Endothelial cell of umbilical vein (primary cell): ENCODE results near the gene EFHD2. TPM values are rescaled to one million over a fixed set of nuclear protein-coding genes. Genes with fewer than 3 reads are reported as not detected.

Experiments used
- BruUV-seq: library from RNA; stranded (reverse); fragments of 400-500 nt; replicated peaks from 2 replicates; lab custom pipeline; 2021; lab: Mats Ljungman, UMichigan
- CTCF ChIA-PET: fragments of 300-600, 350-600 bp; sonication (Branson Sonifier 250); formaldehyde crosslinking; loops from one replicate; lab custom pipeline; 2021; ENCODE audit warnings: antibody characterized with exemption, inconsistent platforms; lab: Charles Lee
- POLR2A ChIA-PET: fragments of 300-600, 350-600 bp; sonication (Branson Sonifier 250); formaldehyde crosslinking; loops from one replicate; lab custom pipeline; 2021; ENCODE audit warnings: antibody characterized with exemption, inconsistent platforms; lab: Charles Lee
- DNase-seq: peaks from one replicate; pipeline ENCODE4 v3.0.0-alpha.2; 2011; ENCODE audit warnings: low read depth, low spot score
- FAIRE-seq: peaks from 2 replicates; lab custom pipeline; 2011; peaks lifted over from hg19 to GRCh38; lab: Jason Lieb, UNC
- H2AFZ ChIP-seq: 2 replicates; pipeline ENCODE4 v1.6.0; 2012; ENCODE audit warnings: low read depth, low read length, control low read depth, inconsistent platforms
- H3K27ac ChIP-seq: 2 replicates; pipeline ENCODE4 v1.5.1; 2011; ENCODE audit warnings: low read depth, mild to moderate bottlenecking, control low read depth, low read length, moderate library complexity; ENCODE audit not compliant: insufficient read depth
- H3K27me3 ChIP-seq, 2 experiments: 2 replicates each; pipeline versions ENCODE4 v1.6.0 to v1.6.1; 2011; ENCODE audit warnings: low read length in 2 of 2, mixed read lengths in 1 of 2; ENCODE audit not compliant: control insufficient read depth in 2 of 2, insufficient read depth in 2 of 2
- H3K36me3 ChIP-seq, 2 experiments: 2 replicates in 1 of 2; 3 replicates in 1 of 2; pipeline ENCODE4 v1.5.1; 2011; ENCODE audit warnings: low read length in 2 of 2, mild to moderate bottlenecking in 1 of 2, moderate library complexity in 1 of 2; ENCODE audit not compliant: control insufficient read depth in 2 of 2, insufficient read depth in 2 of 2; ENCODE audit errors: extremely low read depth in 1 of 2
- H3K4me1 ChIP-seq: 3 replicates; pipeline ENCODE4 v1.5.1; 2011; ENCODE audit warnings: mild to moderate bottlenecking, low read length; ENCODE audit not compliant: control insufficient read depth, insufficient read depth; ENCODE audit errors: extremely low read depth
- H3K4me2 ChIP-seq: 2 replicates; pipeline ENCODE4 v1.6.1; 2011; ENCODE audit warnings: low read length, control low read depth, mixed read lengths; ENCODE audit not compliant: insufficient read depth
- H3K4me3 ChIP-seq, 3 experiments: fragments of 200-600 bp in 1 of 3; sonication (generic), shearing (Covaris generic) in 1 of 3; replicated peaks in 1 of 3; 2 replicates each; pipeline ENCODE4 v1.5.1; 2011 to 2016; ENCODE audit warnings: control low read depth in 3 of 3, low read length in 3 of 3, mild to moderate bottlenecking in 2 of 3, inconsistent platforms in 1 of 3, low read depth in 1 of 3, moderate library complexity in 1 of 3; ENCODE audit not compliant: insufficient read depth in 1 of 3
- H3K79me2 ChIP-seq: 2 replicates; pipeline ENCODE4 v1.6.0; 2012; ENCODE audit warnings: low read length, inconsistent platforms; ENCODE audit not compliant: control insufficient read depth, insufficient read depth
- H3K9ac ChIP-seq: replicated peaks from 2 replicates; pipeline ENCODE3; 2011; ENCODE audit warnings: low read length, control low read depth; ENCODE audit not compliant: insufficient read depth; ENCODE audit errors: extremely low read depth
- H3K9me1 ChIP-seq: replicated peaks from 3 replicates; pipeline ENCODE4 v1.6.0; 2011; ENCODE audit warnings: mild to moderate bottlenecking, low read length; ENCODE audit not compliant: control insufficient read depth, insufficient read depth; ENCODE audit errors: extremely low read depth
- H3K9me3 ChIP-seq: replicated peaks from 2 replicates; pipeline ENCODE4 v1.5.1; 2012; ENCODE audit warnings: low read length, inconsistent platforms; ENCODE audit not compliant: control insufficient read depth, insufficient read depth
- H4K20me1 ChIP-seq: replicated peaks from 2 replicates; pipeline ENCODE3; 2011; ENCODE audit warnings: mild to moderate bottlenecking, low read length; ENCODE audit not compliant: control insufficient read depth, insufficient read depth; ENCODE audit errors: extremely low read depth
- EZH2 ChIP-seq: IDR thresholded peaks from 2 replicates; pipeline ENCODE4 v1.6.1; 2012; ENCODE audit warnings: borderline replicate concordance, low read depth, mild to moderate bottlenecking, moderate library complexity, low read length, inconsistent platforms; ENCODE audit not compliant: severe bottlenecking
- FOS ChIP-seq: IDR thresholded peaks from 2 replicates; pipeline ENCODE4 v1.6.1; 2011; ENCODE audit warnings: mild to moderate bottlenecking, low read length, moderate library complexity, borderline replicate concordance; ENCODE audit not compliant: insufficient read depth
- GATA2 ChIP-seq: IDR thresholded peaks from 2 replicates; pipeline ENCODE4 v1.7.0; 2011; ENCODE audit warnings: low read depth, mild to moderate bottlenecking, moderate library complexity, mixed read lengths, low read length; ENCODE audit not compliant: insufficient read length, insufficient read depth
- JUN ChIP-seq: IDR thresholded peaks from 2 replicates; pipeline ENCODE4 v1.6.1; 2011; ENCODE audit warnings: borderline replicate concordance, low read depth; ENCODE audit not compliant: insufficient read length, insufficient read depth
- MYC ChIP-seq: IDR thresholded peaks from one replicate; pipeline ENCODE4 v1.6.1; 2011; ENCODE audit warnings: mild to moderate bottlenecking, low read depth, low read length
- POLR2A ChIP-seq: IDR thresholded peaks from 2 replicates; pipeline ENCODE4 v1.6.1; 2012; ENCODE audit warnings: low read depth, mild to moderate bottlenecking, control low read depth, low read length
- POLR2AphosphoS5 ChIP-seq: IDR thresholded peaks from 2 replicates; pipeline ENCODE4 v1.6.1; 2012; ENCODE audit warnings: low read depth, mild to moderate bottlenecking, control low read depth, low read length, moderate library complexity; ENCODE audit not compliant: insufficient read depth
- dilution Hi-C: fragments of 300-500 bp; cut with MboI; formaldehyde crosslinking; loops from one replicate; pipeline ENCODE4 v1.15.0; 2019; ENCODE audit warnings: low sequenced_read_pairs; ENCODE audit not compliant: extremely low pct_ligation_motif_present
- intact Hi-C: fragments of 100-400 bp; cut with micrococcal nuclease; formaldehyde crosslinking; loops from one replicate; pipeline ENCODE4 v1.10.0; 2022
- polyA plus RNA-seq, 4 experiments: library from polyadenylated mRNA; depleted of rRNA in 3 of 4; stranded (reverse) in 3 of 4; unstranded in 1 of 4; fragments of >200 nt; gene quantifications; 2 replicates each; pipeline versions ENCODE4 v1.2.1 to v1.2.3, GENCODE V29; 2011 to 2012; ENCODE audit warnings: missing spikeins in 1 of 4
- total RNA-seq: library from RNA; stranded (reverse); gene quantifications from 2 replicates; pipeline ENCODE4 v1.2.3, GENCODE V29; 2021
- TF ChIP-seq, protein P1 (sequence below), 2 donors: IDR thresholded peaks; 1 replicate in 1 of 2; 2 replicates in 1 of 2; pipeline ENCODE4 v1.5.1; 2011; ENCODE audit warnings: low read length in 2 of 2, mild to moderate bottlenecking in 2 of 2, moderate library complexity in 2 of 2, control low read depth in 1 of 2, inconsistent platforms in 1 of 2, low read depth in 1 of 2; ENCODE audit not compliant: insufficient read depth in 1 of 2; ENCODE audit errors: extremely low read depth in 1 of 2
- TF ChIP-seq, protein P2 (sequence below): IDR thresholded peaks from 2 replicates; pipeline ENCODE4 v1.6.1; 2011; ENCODE audit not compliant: insufficient read depth, insufficient read length

EFHD2 gene
- total and polyA plus RNA-seq, 2 donors (not counting 3 experiments of a cell fraction or from before 2014, with no cell fraction given) = 50.2 to 73.5 TPM

DNA sequence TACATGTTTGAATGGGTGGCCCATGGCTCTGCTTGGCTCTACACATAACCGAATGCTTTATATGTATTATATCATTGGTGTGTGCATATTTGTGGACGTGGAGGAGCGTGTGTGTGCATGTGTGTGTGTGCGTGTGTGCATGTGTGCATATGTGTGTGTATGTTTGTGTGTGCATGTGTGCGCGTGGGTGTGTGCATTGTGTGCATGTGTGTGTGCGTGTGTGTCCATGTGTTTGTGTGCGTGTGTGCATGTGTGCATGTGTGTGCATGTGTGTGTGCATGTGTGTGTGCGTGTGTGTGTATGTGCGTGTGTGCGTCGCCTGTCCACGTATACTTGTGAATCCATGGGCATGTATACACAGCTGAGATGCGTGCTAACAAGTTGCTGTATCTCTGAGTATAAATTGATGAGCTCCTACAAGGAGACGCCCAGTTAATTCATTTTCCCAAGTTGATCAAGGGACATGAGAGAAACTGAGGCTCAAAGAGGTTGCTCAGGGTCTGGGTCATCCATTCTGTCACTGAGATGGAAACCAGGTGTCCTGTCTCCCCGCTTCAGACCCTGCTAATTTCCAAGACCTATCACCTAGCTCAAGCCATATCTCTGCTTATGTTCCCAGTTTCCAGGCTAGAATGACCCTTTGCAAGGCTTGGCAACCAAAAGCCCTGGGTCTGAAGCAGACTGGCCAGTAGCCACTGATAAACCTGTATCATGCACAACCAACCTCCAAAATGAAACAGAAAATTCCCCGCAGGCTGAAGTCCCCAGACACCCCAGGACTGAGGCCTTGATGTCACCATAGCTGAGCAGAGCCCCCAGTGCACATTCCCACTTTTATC is 25.8 kb downstream of the EFHD2 start:
- H3K27me3 ChIP-seq = no peaks in the 10 kb centered on the region
- DNase-seq (no peak), FAIRE-seq (no peak)
- no peak overlapping the region for H3K27ac ChIP-seq
- dilution Hi-C loops (no loop called here), intact Hi-C loops (no loop called here)
- H3K79me2 ChIP-seq = no peaks in the 10 kb centered on the region
- H3K9ac ChIP-seq = no peak overlapping the region
- POLR2A ChIA-PET = no interaction called here
- H3K9me3 ChIP-seq = no peaks in the 10 kb centered on the region
- no peak overlapping the region for H3K4me2 ChIP-seq
- no peak overlapping the region for H2AFZ ChIP-seq
- H3K9me1 ChIP-seq = no peaks in the 10 kb centered on the region
- H3K4me3 ChIP-seq = no peak overlapping the region
- no peak for TF ChIP-seq GATA2
- TF ChIP-seq POLR2A = peak; percentile 48
- no peaks in the 10 kb centered on the region for H3K36me3 ChIP-seq
- no TSS peak for BruUV-seq
- no peaks in the 10 kb centered on the region for H3K4me1 ChIP-seq
- CTCF ChIA-PET = interaction anchor here (1.7 to 13.1 kb wide), 2 partner anchors 98 to 112 kb away, joined by 4 to 332 read pairs; no protein-coding TSS in a partner anchor
- no peaks in the 10 kb centered on the region for H4K20me1 ChIP-seq

DNA sequence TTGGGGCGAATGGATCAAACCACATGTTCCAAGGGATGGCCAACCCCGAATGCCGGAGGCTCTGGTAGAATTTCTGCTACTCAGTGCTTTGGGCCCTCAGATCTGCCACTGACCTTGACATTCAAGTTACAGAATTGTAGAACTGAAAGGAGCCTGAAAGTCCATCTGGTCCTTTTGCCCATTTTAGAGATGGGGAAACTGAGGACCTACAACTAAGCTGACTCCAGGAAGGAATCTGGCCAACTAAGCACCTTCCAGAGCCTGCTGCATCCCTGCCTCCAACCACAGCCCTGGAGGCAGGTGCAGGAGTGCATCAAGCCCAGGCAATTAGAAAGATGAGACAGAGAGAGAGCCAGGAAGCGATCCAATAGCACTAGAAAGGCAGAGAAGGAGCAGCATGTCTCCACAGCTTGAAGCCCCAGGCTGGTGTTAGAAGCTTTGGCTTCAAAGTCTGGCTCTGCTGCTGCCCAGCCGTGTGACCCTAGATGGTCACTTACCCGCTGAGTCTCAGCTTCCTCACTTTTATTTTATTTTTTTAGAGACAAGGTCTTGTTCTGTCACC is 27.3 kb downstream of the EFHD2 start:
- Histone ChIP-seq H3K4me2 (no peak overlapping the region), H3K9ac (no peak overlapping the region), H3K4me1 (no peaks in the 10 kb centered on the region), H3K4me3 (no peak overlapping the region), H3K27ac (no peak overlapping the region), H3K27me3 (no peaks in the 10 kb centered on the region), H4K20me1 (no peaks in the 10 kb centered on the region), H3K79me2 (no peaks in the 10 kb centered on the region), H2AFZ (no peak overlapping the region), H3K36me3 (no peaks in the 10 kb centered on the region), H3K9me1 (no peaks in the 10 kb centered on the region), H3K9me3 (no peaks in the 10 kb centered on the region)
- no TSS peak for BruUV-seq
- no peak for TF ChIP-seq FOS
- no peak for TF ChIP-seq EZH2
- no peak for TF ChIP-seq POLR2A
- TF ChIP-seq GATA2 = no peak
- TF ChIP-seq JUN = no peak
- TF ChIP-seq POLR2AphosphoS5 = no peak
- TF ChIP-seq, protein P1, sequence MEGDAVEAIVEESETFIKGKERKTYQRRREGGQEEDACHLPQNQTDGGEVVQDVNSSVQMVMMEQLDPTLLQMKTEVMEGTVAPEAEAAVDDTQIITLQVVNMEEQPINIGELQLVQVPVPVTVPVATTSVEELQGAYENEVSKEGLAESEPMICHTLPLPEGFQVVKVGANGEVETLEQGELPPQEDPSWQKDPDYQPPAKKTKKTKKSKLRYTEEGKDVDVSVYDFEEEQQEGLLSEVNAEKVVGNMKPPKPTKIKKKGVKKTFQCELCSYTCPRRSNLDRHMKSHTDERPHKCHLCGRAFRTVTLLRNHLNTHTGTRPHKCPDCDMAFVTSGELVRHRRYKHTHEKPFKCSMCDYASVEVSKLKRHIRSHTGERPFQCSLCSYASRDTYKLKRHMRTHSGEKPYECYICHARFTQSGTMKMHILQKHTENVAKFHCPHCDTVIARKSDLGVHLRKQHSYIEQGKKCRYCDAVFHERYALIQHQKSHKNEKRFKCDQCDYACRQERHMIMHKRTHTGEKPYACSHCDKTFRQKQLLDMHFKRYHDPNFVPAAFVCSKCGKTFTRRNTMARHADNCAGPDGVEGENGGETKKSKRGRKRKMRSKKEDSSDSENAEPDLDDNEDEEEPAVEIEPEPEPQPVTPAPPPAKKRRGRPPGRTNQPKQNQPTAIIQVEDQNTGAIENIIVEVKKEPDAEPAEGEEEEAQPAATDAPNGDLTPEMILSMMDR (IDR thresholded peaks at IDR 0.05; ENCODE audit: extremely low read depth in 1 of 2, insufficient read depth in 1 of 2, low read depth in 1 of 2, low read length in 2 of 2) = no peak
- TF ChIP-seq, protein P2, sequence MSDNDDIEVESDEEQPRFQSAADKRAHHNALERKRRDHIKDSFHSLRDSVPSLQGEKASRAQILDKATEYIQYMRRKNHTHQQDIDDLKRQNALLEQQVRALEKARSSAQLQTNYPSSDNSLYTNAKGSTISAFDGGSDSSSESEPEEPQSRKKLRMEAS = no peak
- no peak for TF ChIP-seq MYC
- intact Hi-C loops (no loop called here), dilution Hi-C loops (no loop called here)
- FAIRE-seq = no peak
- ChIA-PET POLR2A (no interaction called here), CTCF (interaction anchor here (3.1 kb wide), 1 partner anchor 114 kb away, joined by 12 read pairs; no protein-coding TSS in a partner anchor)
- no peak for DNase-seq
